GM10248 (cell line): Measurements from ENCODE around the gene PPA2.

Experiments
- CTCF ChIA-PET: fragments of 300-600 bp; sonication (Branson Sonifier 250); formaldehyde crosslinking; extraction: SDS; loops from one replicate; lab custom pipeline; 2021; ENCODE audit warnings: antibody characterized with exemption; lab: Yijun Ruan, JAX
- POLR2A ChIA-PET: fragments of 350-650 bp; sonication (Branson Sonifier 250); formaldehyde crosslinking; extraction: SDS; loops from one replicate; lab custom pipeline; 2020; ENCODE audit warnings: antibody characterized with exemption; lab: Yijun Ruan, JAX
- DNase-seq: peaks from one replicate; pipeline ENCODE4 v3.0.0; 2012; ENCODE audit errors: extremely low spot score
- TF ChIP-seq, protein P1 (sequence below): IDR thresholded peaks from 2 replicates; pipeline ENCODE4 v1.5.1; 2012; ENCODE audit warnings: mild to moderate bottlenecking, low read depth; ENCODE audit errors: extremely low read depth, missing control alignments, control extremely low read depth

Gene PPA2

GRCh38 chr4:105373324-105373723 is 100.5 kb downstream of the PPA2 start:
- CTCF ChIA-PET = interaction anchor here (1.0 kb wide), 1 partner anchor 13 kb away, joined by 3 read pairs; no protein-coding TSS in a partner anchor
- no peak for DNase-seq
- POLR2A ChIA-PET = no interaction called here
- TF ChIP-seq, protein P1, sequence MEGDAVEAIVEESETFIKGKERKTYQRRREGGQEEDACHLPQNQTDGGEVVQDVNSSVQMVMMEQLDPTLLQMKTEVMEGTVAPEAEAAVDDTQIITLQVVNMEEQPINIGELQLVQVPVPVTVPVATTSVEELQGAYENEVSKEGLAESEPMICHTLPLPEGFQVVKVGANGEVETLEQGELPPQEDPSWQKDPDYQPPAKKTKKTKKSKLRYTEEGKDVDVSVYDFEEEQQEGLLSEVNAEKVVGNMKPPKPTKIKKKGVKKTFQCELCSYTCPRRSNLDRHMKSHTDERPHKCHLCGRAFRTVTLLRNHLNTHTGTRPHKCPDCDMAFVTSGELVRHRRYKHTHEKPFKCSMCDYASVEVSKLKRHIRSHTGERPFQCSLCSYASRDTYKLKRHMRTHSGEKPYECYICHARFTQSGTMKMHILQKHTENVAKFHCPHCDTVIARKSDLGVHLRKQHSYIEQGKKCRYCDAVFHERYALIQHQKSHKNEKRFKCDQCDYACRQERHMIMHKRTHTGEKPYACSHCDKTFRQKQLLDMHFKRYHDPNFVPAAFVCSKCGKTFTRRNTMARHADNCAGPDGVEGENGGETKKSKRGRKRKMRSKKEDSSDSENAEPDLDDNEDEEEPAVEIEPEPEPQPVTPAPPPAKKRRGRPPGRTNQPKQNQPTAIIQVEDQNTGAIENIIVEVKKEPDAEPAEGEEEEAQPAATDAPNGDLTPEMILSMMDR = no peak

- TF ChIP-seq, protein P1 = no peak
- ChIA-PET CTCF (interaction anchor here (1.1 to 2.1 kb wide), 4 partner anchors 11 to 92 kb away, joined by 3 to 6 read pairs (median 4); no protein-coding TSS in a partner anchor), POLR2A (no interaction called here)
- no peak for DNase-seq
Observed at GRCh38 chr4:105369988-105370387, 103.9 kb downstream of the PPA2 start.

DNA sequence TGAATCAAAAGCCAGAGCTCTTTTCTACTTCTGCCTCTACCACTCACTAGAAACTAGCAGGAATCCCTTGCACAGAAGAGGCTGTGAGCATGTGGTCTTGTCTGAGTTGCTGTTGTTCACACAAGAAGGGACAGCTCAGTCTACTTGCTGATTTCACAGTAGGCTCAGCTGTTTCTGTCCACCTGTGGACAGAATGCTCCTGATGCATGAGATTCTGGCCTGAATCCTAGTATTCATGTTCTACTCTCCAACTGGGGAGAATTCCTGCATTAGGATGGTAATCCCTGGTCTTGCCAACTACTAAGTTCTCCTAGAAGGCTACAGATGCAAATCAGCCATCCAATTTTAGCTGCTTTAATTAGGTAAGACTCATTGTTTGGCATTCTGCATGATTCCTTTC is 112.8 kb downstream of the PPA2 start:
- TF ChIP-seq, protein P1 = no peak
- POLR2A ChIA-PET = no interaction called here
- CTCF ChIA-PET = interaction anchor here (0.7 to 1.5 kb wide), 5 partner anchors 12 to 113 kb away, joined by 3 to 5 read pairs (median 3); partner anchors contain the start of gene PPA2
- DNase-seq = no peak

- CTCF ChIA-PET = no interaction called here
- DNase-seq = no peak
- TF ChIP-seq, protein P1 = no peak
- POLR2A ChIA-PET = no interaction called here
Observed at GRCh38 chr4:105357258-105357980, 116.4 kb downstream of the PPA2 start.

- ChIA-PET POLR2A (no interaction called here), CTCF (interaction anchor here (0.9 to 1.3 kb wide), 2 partner anchors 24 to 65 kb away, joined by 3 read pairs; no protein-coding TSS in a partner anchor)
- TF ChIP-seq, protein P1 = no peak
- no peak for DNase-seq
Observed at GRCh38 chr4:105356194-105356593, 117.7 kb downstream of the PPA2 start.

DNA sequence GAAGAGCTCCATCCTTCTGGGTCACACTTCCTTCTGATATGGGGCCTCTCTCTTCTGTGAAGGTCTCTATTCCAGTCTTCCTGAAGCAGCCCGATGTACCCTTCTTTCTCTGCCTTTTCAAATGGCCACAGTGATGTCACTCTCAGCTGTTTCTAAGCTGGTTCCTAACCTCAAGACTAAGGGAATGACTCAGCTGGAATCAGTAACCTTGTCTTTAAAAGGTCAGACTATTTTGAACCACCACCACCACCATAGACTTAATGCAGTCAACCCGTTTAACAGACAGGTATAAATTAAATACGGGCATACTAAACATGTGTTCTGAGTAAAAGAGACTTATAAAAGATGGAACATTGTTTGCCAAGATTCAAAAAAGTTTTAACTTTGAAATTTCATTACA is 121.0 kb downstream of the PPA2 start:
- CTCF ChIA-PET = interaction anchor here (0.7 to 1.7 kb wide), 4 partner anchors 9 to 41 kb away, joined by 3 to 7 read pairs (median 3); no protein-coding TSS in a partner anchor
- TF ChIP-seq, protein P1 = no peak
- POLR2A ChIA-PET = no interaction called here
- DNase-seq = peak; percentile 18
